D341Med (cell line): ENCODE results near the gene MYH10.

Experiments used
- DNase-seq: peaks from one replicate; pipeline ENCODE4 v3.0.0; 2012; ENCODE audit warnings: low spot score

Gene MYH10

GRCh38 chr17:8473451-8474192 lies 156.9 kb downstream of the MYH10 start:
- no peak for DNase-seq

- DNase-seq, result no peak
These were observed 157.9 kb downstream of the MYH10 start for GRCh38 chr17:8472663-8473062.

GRCh38 chr17:8470447-8471047 lies 160.0 kb downstream of the MYH10 start:
- DNase-seq, result peak; percentile 41

- no peak for DNase-seq
These were observed 160.6 kb downstream of the MYH10 start for GRCh38 chr17:8469964-8470363.

- DNase-seq, result peak; percentile 62
These were observed 161.5 kb downstream of the MYH10 start for GRCh38 chr17:8468980-8469379.

GRCh38 chr17:8468127-8468526 lies 162.4 kb downstream of the MYH10 start:
- DNase-seq, result no peak

- no peak for DNase-seq
These were observed 163.0 kb downstream of the MYH10 start for GRCh38 chr17:8467527-8467926.

GRCh38 chr17:8466873-8467272 lies 163.7 kb downstream of the MYH10 start:
- DNase-seq, result no peak

- DNase-seq, result no peak
These were observed 164.1 kb downstream of the MYH10 start for GRCh38 chr17:8466456-8466855.

GRCh38 chr17:8465759-8466158 lies 164.8 kb downstream of the MYH10 start:
- no peak for DNase-seq

GRCh38 chr17:8465356-8465755 lies 165.2 kb downstream of the MYH10 start:
- DNase-seq, result no peak

GRCh38 chr17:8464941-8465340 lies 165.6 kb downstream of the MYH10 start:
- DNase-seq, result no peak

GRCh38 chr17:8463099-8463498 lies 167.4 kb downstream of the MYH10 start:
- DNase-seq, result no peak

GRCh38 chr17:8462564-8462963 lies 168.0 kb downstream of the MYH10 start:
- DNase-seq, result no peak

GRCh38 chr17:8459831-8460230 lies 170.7 kb downstream of the MYH10 start:
- no peak for DNase-seq

GRCh38 chr17:8459107-8459506 lies 171.4 kb downstream of the MYH10 start:
- DNase-seq, result no peak

GRCh38 chr17:8458128-8458527 lies 172.4 kb downstream of the MYH10 start:
- DNase-seq, result no peak

- no peak for DNase-seq
These were observed 174.8 kb downstream of the MYH10 start for GRCh38 chr17:8455665-8456209.

GRCh38 chr17:8453326-8453725 lies 177.2 kb downstream of the MYH10 start:
- no peak for DNase-seq

- no peak for DNase-seq
These were observed 178.5 kb downstream of the MYH10 start for GRCh38 chr17:8451933-8452614.

GRCh38 chr17:8448310-8448709 lies 182.2 kb downstream of the MYH10 start:
- no peak for DNase-seq

GRCh38 chr17:8447799-8448198 lies 182.7 kb downstream of the MYH10 start:
- DNase-seq, result no peak

- no peak for DNase-seq
These were observed 185.0 kb downstream of the MYH10 start for GRCh38 chr17:8445536-8445935.
